ENCODE measurements around the gene MST1R.

MST1R gene

DNA sequence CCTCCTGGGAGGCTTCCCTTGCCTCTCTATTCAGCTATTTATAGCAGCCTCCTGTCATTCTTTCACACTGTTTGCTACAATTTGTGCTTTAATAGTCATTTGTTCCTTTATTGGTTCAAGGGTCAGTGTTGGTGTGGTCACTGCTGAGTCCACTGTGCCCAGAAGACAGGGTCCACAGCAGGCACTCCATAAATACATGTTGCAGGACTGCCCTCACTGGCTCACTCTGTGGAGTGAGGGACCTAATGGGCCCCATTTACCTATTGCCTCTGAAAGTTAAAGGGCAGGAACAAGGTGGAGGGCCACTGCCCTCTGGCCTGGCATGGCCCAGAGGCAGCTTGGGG lies 16.8 kb downstream of the MST1R start:
- no peaks in the 10 kb centered on the region for H3K9me3 ChIP-seq (ENCODE audit: control insufficient read depth, low read length)
- H3K9ac ChIP-seq (ENCODE audit: low read length): no peak overlapping the region
- H3K4me1 ChIP-seq (ENCODE audit: control insufficient read depth, insufficient read depth, low read length): peaks cover 7% of the 10 kb centered on the region
- peaks cover 10% of the 10 kb centered on the region for H3K36me3 ChIP-seq (ENCODE audit: control insufficient read depth, insufficient read depth, low read length)
- H3K27me3 ChIP-seq (ENCODE audit: control insufficient read depth, insufficient read depth, low read length): no peaks in the 10 kb centered on the region
- H3K4me3 ChIP-seq (ENCODE audit: low read length): no peak overlapping the region

DNA sequence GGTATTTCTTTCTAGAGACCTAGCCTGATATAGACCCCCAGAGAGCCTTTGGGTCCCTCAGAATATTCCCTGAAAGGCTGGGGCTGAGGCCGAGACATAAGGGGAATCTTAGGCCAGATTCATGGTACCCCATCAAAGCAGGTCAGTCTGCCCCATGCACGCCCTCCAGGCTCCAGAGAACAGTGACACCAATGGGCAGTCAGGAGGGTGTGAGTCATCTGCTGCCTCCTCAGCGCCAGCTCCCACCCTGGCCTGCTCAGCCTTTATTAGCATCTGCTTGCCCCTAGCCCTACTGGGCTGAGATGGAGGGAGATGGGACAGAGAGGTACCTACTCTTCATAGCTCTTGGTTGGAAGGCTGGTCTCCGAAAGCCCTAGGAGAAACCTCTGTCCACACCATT lies 19.7 kb downstream of the MST1R start:
- no peaks in the 10 kb centered on the region for H3K36me3 ChIP-seq (ENCODE audit: control insufficient read depth, insufficient read depth, low read length)
- no peak overlapping the region for H3K4me3 ChIP-seq (ENCODE audit: low read length)
- no peak overlapping the region for H3K9ac ChIP-seq (ENCODE audit: low read length)
- no peaks in the 10 kb centered on the region for H3K27me3 ChIP-seq (ENCODE audit: control insufficient read depth, insufficient read depth, low read length)
- H3K9me3 ChIP-seq (ENCODE audit: control insufficient read depth, low read length): no peaks in the 10 kb centered on the region
- H3K4me1 ChIP-seq (ENCODE audit: control insufficient read depth, insufficient read depth, low read length): peaks cover 24% of the 10 kb centered on the region

DNA sequence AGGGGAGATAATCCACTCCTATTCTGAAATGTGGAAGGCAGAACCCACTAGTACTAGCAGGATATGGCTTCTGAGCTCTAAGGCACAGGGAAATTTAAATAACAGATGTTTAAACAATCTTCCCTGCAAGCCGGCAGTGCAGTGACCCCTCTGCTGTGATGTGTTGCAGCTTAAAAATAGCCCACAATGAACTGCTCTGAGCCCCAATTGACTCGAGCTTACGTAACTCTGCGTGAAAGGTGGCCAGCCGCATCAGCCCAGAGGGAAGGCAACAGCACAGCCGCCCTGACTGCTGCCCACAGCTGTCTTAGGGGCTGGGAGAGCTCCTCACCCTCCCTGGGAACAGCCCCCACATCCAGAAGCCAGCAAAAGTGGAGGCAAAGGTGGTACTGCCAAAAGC lies 21.5 kb downstream of the MST1R start:
- Histone ChIP-seq H3K36me3 (ENCODE audit: control insufficient read depth, insufficient read depth, low read length) (no peaks in the 10 kb centered on the region), H3K27me3 (ENCODE audit: control insufficient read depth, insufficient read depth, low read length) (no peaks in the 10 kb centered on the region), H3K9me3 (ENCODE audit: control insufficient read depth, low read length) (no peaks in the 10 kb centered on the region), H3K4me3 (ENCODE audit: low read length) (no peak overlapping the region), H3K9ac (ENCODE audit: low read length) (no peak overlapping the region), H3K4me1 (ENCODE audit: control insufficient read depth, insufficient read depth, low read length) (peaks cover 24% of the 10 kb centered on the region)

DNA sequence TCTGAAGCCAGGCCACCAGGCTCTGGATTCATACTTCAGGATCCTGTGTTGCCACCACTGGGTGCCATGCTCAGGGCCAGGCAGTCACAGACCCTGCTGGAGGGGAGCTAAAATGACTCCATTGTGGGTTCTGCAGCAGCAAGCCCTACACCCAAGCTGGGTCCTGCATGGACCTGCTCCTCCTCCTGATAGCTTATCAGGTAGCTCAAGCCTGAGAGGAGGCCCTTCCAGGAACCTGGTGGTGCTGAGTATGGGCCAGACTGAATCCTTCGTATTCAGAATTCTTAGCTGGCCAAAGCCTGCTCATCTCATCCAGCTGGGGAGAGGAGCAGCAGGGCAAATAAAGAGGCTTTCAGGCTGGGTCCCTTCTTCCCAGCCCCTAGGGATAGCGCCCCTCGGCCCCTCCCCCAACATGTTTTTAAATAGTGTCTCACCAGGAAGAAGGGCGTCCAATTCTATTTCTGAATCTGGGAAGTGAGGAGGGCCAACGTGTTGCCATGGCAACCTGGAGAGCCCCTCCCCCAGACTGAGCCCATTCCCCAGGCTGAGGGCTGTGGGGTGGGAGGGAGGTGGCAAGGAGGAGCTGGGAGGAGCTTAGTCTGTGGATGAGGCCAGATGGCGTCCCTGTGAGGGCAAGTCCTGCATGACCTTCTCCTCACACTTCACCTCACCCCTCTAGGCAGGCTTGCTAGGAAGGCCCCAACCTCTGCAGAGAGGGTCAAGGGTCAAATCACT lies 22.9 kb downstream of the MST1R start:
- Histone ChIP-seq H3K36me3 (ENCODE audit: control insufficient read depth, insufficient read depth, low read length) (no peaks in the 10 kb centered on the region), H3K9me3 (ENCODE audit: control insufficient read depth, low read length) (no peaks in the 10 kb centered on the region), H3K9ac (ENCODE audit: low read length) (no peak overlapping the region)

DNA sequence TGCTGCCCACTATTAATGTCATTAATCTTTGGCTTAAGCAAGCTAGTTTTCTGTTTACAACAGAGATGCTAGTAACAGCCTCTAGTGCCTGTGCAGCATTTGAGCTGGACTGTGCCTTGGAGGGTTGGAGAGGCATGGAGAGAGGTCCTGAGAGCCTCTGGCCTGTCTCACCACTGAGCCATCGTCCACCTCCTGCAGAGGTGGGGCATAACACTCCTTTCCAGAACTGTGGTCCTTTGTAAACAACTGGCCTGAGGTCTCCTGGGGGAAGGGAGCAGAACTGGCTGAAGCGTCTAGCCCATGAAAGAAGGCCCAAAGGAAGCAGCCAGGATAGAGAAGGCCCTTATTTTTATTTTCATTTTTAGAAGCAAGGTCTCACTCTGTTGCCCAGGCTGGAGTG lies 24.0 kb downstream of the MST1R start:
- peaks cover 25% of the 10 kb centered on the region for H3K4me1 ChIP-seq (ENCODE audit: control insufficient read depth, insufficient read depth, low read length)
- no peaks in the 10 kb centered on the region for H3K9me3 ChIP-seq (ENCODE audit: control insufficient read depth, low read length)
- no peak overlapping the region for H3K4me3 ChIP-seq (ENCODE audit: low read length)
- H3K36me3 ChIP-seq (ENCODE audit: control insufficient read depth, insufficient read depth, low read length): no peaks in the 10 kb centered on the region
- H3K9ac ChIP-seq (ENCODE audit: low read length): no peak overlapping the region
- H3K27me3 ChIP-seq (ENCODE audit: control insufficient read depth, insufficient read depth, low read length): no peaks in the 10 kb centered on the region

More for the DNA sequence above, 22.9 kb downstream of the MST1R start:
- Histone ChIP-seq H3K27me3 (ENCODE audit: control insufficient read depth, insufficient read depth, low read length) (no peaks in the 10 kb centered on the region), H3K4me1 (ENCODE audit: control insufficient read depth, insufficient read depth, low read length) (peaks cover 24% of the 10 kb centered on the region), H3K4me3 (ENCODE audit: low read length) (no peak overlapping the region)

DNA sequence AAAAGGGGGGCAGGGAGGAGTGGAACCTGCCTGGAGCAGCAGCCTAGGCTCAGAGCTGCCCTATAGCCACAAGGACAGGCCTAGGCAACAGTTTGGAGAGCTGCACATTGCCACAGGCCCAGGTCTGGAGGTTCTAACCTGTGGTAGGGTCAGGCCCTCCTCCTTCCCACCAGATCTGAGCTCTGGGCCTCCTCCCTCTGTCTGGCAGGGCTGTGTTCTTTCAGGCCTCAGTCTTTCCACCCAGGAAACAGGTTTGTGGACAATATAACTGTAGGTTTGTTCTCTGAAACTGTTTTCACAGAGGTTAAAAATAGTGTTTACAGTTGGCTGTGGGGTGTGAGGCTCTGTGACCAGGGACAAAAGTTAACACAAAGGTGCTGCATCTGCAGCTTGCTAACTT lies 25.0 kb downstream of the MST1R start:
- H3K4me3 ChIP-seq (ENCODE audit: low read length): no peak overlapping the region
- H3K4me1 ChIP-seq (ENCODE audit: control insufficient read depth, insufficient read depth, low read length): peaks cover 35% of the 10 kb centered on the region
- no peaks in the 10 kb centered on the region for H3K27me3 ChIP-seq (ENCODE audit: control insufficient read depth, insufficient read depth, low read length)
- no peak overlapping the region for H3K9ac ChIP-seq (ENCODE audit: low read length)
- no peaks in the 10 kb centered on the region for H3K36me3 ChIP-seq (ENCODE audit: control insufficient read depth, insufficient read depth, low read length)
- no peaks in the 10 kb centered on the region for H3K9me3 ChIP-seq (ENCODE audit: control insufficient read depth, low read length)

DNA sequence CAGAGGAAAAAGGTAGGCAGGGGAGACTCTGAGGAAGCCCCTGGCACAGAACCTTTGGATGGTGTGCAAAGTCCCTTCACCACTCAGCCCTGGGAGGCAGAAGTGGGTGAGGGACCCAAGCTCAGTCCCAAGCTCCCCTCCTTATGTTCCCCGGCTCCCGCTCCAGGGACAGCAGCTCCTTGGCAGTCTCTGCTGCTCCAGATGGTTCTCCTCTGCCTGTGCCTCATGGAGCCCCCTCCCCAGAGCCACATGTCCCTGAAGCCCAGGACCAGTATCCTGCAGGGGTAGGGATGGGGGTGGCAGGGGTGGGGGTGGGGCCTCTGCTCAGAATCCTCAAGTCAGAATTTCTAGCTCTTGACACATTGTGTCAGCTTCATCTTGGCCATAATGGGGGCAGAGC lies 26.0 kb downstream of the MST1R start:
- H3K4me1 ChIP-seq (ENCODE audit: control insufficient read depth, insufficient read depth, low read length): peaks cover 45% of the 10 kb centered on the region
- no peak overlapping the region for H3K9ac ChIP-seq (ENCODE audit: low read length)
- H3K27me3 ChIP-seq (ENCODE audit: control insufficient read depth, insufficient read depth, low read length): no peaks in the 10 kb centered on the region
- H3K9me3 ChIP-seq (ENCODE audit: control insufficient read depth, low read length): no peaks in the 10 kb centered on the region
- H3K4me3 ChIP-seq (ENCODE audit: low read length): no peak overlapping the region
- H3K36me3 ChIP-seq (ENCODE audit: control insufficient read depth, insufficient read depth, low read length): no peaks in the 10 kb centered on the region

DNA sequence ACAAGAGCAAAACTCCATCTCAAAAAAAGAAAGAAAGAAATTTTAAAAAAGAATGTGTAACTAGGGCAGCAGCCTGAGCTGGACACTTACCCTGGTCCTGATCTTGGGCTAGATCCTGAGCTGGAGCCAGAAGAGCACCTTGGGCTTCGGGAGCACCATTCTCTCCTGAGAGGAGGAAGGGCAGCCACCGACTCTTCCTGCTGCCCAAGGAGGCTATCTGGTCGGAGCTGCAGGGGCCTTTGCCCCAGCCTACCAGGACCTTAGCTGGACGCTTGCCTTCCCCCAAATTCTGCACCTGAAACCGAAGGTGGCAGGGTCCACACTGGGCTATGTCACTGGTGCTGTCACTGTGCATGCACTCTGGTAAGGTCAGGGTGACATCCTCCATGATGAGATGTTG lies 27.1 kb downstream of the MST1R start:
- peaks cover 38% of the 10 kb centered on the region for H3K4me1 ChIP-seq (ENCODE audit: control insufficient read depth, insufficient read depth, low read length)
- no peaks in the 10 kb centered on the region for H3K9me3 ChIP-seq (ENCODE audit: control insufficient read depth, low read length)
- no peak overlapping the region for H3K4me3 ChIP-seq (ENCODE audit: low read length)
- no peaks in the 10 kb centered on the region for H3K27me3 ChIP-seq (ENCODE audit: control insufficient read depth, insufficient read depth, low read length)
- H3K36me3 ChIP-seq (ENCODE audit: control insufficient read depth, insufficient read depth, low read length): no peaks in the 10 kb centered on the region
- no peak overlapping the region for H3K9ac ChIP-seq (ENCODE audit: low read length)

DNA sequence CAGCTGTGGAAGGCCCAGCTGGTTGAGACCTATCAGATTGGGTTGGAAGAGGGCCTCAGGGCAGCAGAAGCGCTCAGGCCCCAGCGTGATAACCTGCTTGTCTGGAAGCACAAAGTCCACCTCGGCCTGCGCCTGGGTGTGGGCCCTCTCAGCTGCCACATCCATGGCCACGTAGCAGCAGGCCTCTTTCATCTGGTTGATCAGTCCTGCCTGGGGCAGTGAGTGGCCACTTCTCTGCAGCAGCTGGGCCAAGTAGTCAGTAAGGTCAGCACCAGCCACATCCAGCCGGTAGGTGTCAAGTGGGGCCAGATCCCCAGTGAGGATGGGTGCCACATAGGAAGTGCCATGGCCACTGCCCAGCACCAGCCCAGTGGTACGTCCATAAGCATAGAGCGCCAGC lies 30.1 kb downstream of the MST1R start:
- Histone ChIP-seq H3K9ac (ENCODE audit: low read length) (no peak overlapping the region), H3K4me3 (ENCODE audit: low read length) (no peak overlapping the region), H3K27me3 (ENCODE audit: control insufficient read depth, insufficient read depth, low read length) (peaks cover 26% of the 10 kb centered on the region), H3K9me3 (ENCODE audit: control insufficient read depth, low read length) (no peaks in the 10 kb centered on the region), H3K36me3 (ENCODE audit: control insufficient read depth, insufficient read depth, low read length) (no peaks in the 10 kb centered on the region), H3K4me1 (ENCODE audit: control insufficient read depth, insufficient read depth, low read length) (peaks cover 24% of the 10 kb centered on the region)

DNA sequence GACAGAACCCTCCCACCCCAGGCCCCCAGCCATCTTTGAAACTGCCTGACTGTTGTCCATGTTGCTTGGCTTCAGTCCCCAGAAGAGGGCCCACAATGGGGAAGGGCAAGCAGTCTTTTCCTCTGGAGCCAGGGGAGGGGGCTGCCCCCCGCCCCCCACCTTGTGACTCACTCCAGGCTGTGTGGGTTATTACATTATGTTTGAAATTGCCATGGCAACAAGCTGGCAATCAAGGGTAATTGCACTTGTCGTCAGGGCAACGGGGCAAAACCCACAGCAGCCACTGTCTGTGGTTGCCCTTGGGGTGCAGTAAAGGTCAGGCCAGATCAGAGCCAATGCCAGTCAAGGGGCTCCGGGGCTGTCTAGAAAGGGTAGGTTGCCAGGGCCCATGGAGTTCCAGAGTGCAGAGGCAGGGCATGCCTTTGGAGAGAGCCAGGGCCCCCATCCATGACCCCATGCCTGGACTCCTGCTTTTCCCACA lies 30.8 kb downstream of the MST1R start:
- Histone ChIP-seq H3K4me3 (ENCODE audit: low read length) (no peak overlapping the region), H3K4me1 (ENCODE audit: control insufficient read depth, insufficient read depth, low read length) (peaks cover 24% of the 10 kb centered on the region), H3K9ac (ENCODE audit: low read length) (no peak overlapping the region), H3K36me3 (ENCODE audit: control insufficient read depth, insufficient read depth, low read length) (no peaks in the 10 kb centered on the region), H3K9me3 (ENCODE audit: control insufficient read depth, low read length) (no peaks in the 10 kb centered on the region), H3K27me3 (ENCODE audit: control insufficient read depth, insufficient read depth, low read length) (peaks cover 34% of the 10 kb centered on the region)

DNA sequence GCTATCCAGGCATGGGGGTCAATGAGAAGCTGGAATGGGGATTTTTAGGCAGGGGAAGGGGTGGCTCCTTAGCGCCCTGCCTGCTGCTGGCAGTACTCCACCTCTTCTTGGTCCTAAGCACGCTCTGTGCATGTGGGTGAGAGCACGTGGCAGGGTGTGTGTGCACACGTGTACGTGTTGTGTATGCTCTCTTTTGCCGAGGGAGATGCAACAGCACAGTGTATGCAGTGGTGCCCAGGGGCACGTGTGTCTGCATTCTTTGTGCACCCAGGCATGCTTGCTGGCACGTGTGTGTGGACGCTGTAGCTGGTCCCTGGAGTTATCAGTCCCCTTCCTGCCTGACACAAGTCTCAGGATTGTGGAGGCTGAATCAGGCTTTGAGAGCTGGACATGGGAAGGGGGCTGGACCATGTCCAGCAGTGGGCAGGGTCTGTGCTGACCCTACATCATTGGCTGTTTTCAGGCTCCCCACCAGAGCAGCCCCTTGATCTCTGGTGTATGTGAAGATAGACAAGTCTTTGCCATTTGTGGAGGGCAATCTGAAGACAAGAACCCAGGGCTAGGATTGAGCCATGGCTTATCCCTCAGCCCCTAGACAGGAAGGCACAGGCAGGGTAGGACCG lies 32.0 kb downstream of the MST1R start:
- Histone ChIP-seq H3K4me3 (ENCODE audit: low read length) (no peak overlapping the region), H3K27me3 (ENCODE audit: control insufficient read depth, insufficient read depth, low read length) (peaks cover 38% of the 10 kb centered on the region), H3K9ac (ENCODE audit: low read length) (no peak overlapping the region), H3K36me3 (ENCODE audit: control insufficient read depth, insufficient read depth, low read length) (no peaks in the 10 kb centered on the region), H3K4me1 (ENCODE audit: control insufficient read depth, insufficient read depth, low read length) (peaks cover 24% of the 10 kb centered on the region), H3K9me3 (ENCODE audit: control insufficient read depth, low read length) (no peaks in the 10 kb centered on the region)

DNA sequence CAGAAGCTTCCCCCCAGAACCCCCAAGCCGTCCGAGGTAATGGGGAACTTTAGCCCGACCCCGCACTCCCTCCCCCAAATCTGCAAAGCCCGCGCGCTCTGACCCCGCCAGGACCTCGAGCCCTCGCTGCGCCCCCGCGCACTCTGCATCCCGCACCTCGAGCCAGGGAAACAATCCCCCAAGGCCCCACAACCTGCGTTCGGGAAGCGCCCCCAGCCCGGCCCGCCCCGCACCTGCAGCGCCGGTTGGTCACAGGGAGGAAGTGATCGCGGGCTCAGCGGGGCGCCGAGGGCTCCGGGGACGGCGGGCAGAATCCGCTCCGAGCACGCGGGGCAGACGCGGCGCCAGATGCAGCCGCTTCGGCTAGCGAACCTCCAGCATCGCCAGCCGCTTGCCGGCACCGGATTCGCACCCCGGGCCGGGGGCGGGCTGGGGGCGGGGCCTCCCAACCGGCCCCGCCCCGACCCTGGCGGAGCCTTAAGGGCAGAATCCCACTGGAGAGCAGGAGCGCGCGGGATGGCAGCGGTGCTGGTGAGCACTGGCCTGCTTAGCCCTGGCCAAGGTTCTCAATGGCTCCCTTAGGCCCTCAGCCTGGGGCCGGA lies 34.0 kb downstream of the MST1R start, which contains the start of gene CAMKV:
CAMKV (minus strand) TSS at position 382 of the 602 bp plus-strand sequence. CDS start 7,518 bp downstream, outside the sequence.
- peaks cover 23% of the 10 kb centered on the region for H3K4me1 ChIP-seq (ENCODE audit: control insufficient read depth, insufficient read depth, low read length)
- H3K36me3 ChIP-seq (ENCODE audit: control insufficient read depth, insufficient read depth, low read length): no peaks in the 10 kb centered on the region
- H3K9ac ChIP-seq (ENCODE audit: low read length): no peak within 1 kb of the TSS
- no peaks in the 10 kb centered on the region for H3K9me3 ChIP-seq (ENCODE audit: control insufficient read depth, low read length)
- peaks cover 51% of the 10 kb centered on the region for H3K27me3 ChIP-seq (ENCODE audit: control insufficient read depth, insufficient read depth, low read length)
- H3K4me3 ChIP-seq (ENCODE audit: low read length): no peak within 1 kb of the TSS
